Measurements from ENCODE around the gene LYZ.

Gene LYZ

DNA sequence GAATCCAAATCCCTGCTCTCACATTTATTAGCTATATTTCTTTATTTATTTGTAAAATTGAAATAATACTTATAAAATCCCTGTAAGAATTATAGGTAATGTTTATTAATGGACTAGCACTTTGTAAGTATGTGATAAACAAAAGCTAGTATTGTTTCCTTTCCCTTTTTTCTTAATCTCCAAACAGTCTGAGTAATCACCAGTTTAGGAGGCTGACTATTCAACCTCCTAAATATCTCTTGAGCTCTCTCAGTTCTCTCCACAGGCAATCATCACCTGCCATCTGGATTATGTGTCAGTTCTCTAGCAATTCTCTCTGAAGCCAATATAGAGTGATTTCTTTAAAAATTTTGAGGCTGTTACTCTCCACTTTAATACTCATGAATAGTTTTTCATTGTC, 9.2 kb upstream of the LYZ start:
- no peak for DNase-seq (ENCODE audit: low read depth, low spot score)

DNA sequence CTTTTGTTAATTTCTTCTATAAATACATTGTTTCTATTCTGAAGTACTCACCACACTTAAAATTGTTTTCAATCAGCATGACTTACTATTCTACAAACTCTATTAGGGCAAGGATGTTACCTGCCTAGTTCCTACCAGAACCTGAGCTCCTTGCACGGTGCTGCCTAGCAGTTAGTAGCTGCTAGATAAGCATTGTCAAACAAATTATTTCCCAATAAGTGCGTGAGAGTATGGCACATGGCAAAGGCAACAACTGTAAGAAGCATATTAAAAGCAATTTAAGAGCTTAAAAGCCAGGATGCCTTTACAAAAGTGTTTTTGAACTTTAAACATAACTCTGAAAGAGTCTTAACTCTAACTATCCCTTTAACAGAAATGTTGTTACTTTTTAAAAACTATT, 8.2 kb upstream of the LYZ start:
- DNase-seq (ENCODE audit: low read depth, low spot score) = no peak

DNA sequence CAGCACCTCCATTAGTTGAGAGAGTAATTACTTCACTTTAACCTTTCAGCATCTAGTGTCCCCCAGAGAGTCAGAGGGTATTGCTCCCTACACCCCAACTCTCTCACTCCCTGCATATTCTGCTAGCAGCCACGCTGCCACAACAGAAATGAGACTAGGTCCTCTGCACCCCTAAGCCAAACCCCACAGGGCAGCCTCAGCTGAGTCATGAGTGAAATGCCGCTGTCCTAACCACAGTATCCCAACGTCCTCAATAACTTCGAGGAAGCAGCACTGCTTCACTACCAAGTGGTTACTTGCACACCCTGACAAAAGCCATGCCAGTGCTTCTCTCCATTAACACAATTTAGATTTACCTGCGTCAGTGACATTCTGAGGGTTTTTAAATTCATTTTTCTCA, 6.9 kb upstream of the LYZ start:
- DNase-seq (ENCODE audit: low read depth, low spot score) = no peak

DNA sequence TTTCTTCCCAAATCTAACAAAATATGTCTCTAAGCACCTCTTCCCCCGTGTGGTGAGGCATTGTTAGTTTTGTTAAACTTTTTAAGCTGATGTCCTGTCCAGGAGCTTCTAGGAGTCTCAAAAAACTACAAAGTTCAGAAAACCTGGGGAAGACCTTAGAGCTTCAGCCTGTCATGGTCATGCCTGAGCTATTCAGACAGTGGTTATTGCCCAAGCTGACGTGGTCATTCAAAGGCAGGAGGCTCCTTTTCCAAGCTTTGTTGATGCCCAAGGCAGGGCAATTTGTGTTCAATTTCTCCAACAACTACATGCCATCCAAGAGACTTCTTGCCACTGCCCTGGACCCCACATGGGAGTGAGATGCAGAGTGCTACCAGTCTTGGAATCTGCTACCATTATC, 5.8 kb upstream of the LYZ start:
- DNase-seq (ENCODE audit: low read depth, low spot score) = no peak

DNA sequence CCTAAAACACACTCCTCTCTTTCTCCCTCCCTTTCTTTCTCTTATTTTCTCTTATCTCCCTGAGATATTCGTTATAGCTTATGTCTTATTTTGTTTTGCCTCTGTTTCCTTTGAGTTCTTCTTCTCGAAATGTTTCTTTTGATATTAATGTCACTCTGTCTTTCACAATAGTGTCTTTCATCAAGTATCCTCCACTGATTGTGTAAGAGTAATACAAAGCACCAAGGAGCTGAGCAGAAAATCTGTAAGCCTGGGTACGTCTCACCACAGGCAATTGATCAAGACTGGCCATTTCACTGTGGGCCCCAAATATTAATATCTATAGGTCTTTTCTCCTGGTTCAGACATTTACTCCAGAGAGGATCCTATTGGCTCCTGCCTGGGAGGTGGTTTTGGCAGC, 4.8 kb upstream of the LYZ start:
- DNase-seq (ENCODE audit: low read depth, low spot score) = no peak

DNA sequence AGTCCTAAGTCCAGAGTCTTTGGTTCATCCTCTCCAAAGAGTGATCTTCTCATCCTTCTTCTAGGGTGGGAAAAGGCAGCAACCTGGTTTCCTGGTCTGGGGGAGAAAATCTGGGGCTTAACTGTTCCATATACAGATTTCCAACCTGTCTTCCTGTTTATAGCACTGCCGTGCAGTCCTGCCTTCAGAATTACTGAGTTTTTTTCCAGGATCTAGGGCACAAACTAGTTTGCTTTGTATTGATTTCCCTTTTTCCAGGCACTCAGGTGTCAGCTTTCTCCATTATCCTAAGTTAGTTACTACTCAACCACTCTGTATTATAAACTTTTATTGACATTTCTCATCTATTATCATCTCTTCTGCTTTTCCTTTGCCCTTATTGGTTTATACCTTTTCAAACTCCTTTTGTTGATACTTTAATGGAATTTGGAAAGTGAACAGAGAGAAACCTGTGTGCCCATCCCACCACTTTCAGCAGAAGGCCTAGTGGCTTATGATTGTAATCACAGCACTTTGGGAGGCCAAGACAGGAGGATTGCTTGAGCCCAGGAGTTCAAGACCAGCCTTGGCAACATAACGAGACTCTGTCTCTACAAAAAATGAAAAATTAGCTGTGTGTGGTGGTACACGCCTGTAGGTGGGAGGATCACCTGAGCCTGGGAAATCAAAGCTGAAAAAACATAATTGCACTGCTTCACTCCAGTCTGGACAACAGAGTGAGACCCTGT, 4.1 kb upstream of the LYZ start:
- DNase-seq (ENCODE audit: low read depth, low spot score) = no peak

DNA sequence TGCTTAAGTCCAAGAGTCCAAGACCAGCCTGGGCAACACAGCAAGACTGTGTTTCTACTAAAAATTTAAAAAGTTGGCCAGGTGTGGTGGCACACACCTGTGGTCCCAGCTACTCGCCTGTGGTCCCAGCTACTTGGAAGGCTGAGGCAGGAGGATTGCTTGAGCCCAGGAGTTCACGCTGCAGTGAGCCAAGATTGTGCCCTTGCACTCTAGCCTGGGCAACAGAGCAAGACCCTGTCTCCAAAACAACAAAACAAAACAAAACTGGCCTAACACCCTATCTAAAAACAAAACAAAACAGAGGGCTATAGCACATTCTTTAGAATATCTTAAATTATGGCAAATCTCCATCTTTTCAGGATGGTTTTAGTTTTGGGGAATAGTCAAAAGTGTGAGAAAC, 3.1 kb upstream of the LYZ start:
- DNase-seq (ENCODE audit: low read depth, low spot score) = no peak

DNA sequence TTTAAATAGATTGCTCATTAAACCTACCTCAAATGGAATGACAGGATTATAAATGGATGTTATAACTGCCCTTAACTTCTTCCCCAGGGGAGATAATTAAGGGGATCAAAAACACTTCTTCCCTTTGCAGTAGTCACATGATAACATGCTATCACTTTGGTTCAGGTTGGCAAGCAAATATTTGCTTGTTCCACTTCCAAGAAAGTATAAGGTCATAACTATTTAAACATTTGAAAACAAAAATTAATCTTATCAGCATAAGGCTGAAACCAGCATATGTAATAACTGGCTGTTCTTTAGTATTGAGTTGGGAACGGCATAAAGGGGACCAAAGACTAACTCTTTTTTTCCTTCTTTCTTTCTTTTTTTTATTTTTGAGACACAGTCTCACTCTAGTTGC, 2.4 kb upstream of the LYZ start:
- no peak for DNase-seq (ENCODE audit: low read depth, low spot score)

DNA sequence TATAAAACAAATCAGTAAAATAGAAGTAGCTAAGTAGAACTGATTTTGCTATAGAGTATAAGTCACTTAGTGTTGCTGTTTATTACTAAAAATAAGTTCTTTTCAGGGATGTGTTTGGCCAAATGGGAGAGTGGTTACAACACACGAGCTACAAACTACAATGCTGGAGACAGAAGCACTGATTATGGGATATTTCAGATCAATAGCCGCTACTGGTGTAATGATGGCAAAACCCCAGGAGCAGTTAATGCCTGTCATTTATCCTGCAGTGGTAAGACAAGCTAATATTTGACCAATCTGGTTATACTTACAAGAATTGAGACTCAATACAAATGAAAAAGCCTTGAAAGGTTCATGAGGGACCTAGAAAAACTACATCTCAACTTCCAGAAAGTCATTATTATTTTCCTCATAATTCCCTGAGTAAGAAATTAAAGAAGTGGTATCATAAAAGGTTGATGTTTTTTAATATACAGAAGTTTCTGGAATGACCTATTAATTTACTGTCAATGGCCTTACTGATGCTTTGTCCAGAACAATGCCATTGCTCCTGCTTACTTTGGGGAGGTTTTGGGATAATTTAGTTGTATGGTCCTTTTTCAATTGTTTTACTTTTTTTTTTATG, 1.9 kb downstream of the LYZ start:
- DNase-seq (ENCODE audit: low read depth, low spot score) = no peak

DNA sequence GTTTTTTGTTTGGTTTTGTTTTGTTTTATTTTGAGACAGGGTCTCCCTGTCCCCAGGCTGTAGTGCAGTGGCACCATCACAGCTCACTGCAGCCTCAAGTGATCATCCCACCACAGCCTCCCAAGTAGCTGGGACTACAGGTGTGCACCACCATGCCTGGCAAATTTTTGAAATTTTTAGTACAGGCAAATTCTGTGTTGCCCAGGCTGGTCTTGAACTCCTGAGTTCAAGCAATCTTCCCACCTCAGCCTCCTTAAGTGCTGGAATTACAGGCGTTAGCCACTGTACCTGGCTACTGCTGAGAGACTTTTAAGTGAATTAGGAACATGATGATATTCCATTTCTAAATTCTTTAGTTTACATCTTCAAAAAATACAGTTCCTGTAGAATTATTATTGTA, 2.6 kb downstream of the LYZ start:
- DNase-seq (ENCODE audit: low read depth, low spot score) = no peak

DNA sequence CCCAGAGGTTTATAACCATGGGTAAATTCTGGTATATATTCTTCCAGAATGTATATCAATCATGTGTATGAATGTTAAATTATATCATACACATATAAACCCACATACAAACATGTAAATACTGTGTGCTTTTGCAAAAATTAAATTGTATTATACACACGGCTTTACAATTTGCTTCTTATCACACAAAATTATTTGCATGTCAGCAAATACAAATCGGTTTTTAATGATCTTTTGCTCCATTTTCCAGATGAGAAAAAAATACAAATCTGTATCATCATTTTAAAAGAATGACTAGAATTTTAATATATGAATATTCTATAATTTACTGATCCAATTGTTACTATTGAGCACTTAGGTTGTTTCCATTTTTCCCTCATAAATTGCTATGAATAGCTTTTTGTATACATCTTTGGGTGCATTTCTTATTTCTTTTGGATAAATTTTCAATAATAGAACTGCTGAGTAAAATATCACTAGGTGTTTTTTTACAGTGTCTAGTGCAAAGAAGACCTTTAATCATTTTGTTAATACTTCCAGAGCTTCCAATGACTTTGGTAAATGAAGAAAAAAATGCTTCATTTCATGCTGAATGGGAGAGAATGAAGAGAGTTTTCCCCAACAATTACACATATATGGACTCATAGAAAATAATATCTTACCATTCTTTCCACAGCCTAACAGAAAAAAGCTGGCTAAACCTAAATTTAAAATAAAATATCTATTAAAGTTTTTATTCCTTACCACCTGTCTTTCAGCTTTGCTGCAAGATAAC, 3.5 kb downstream of the LYZ start:
- no peak for DNase-seq (ENCODE audit: low read depth, low spot score)

DNA sequence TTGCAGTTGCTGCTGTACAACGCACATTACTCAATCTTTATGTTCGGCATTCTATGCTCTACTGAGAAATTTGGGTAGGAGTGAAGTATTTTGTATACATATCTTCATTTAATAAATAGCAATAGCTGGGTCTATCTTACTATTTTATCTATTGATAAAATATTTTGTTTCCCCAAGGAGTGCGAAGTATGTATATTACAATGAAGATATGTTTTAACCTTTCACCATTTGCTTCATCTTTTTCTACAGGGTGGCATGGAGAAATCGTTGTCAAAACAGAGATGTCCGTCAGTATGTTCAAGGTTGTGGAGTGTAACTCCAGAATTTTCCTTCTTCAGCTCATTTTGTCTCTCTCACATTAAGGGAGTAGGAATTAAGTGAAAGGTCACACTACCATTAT, 4.7 kb downstream of the LYZ start:
- no peak for DNase-seq (ENCODE audit: low read depth, low spot score)

DNA sequence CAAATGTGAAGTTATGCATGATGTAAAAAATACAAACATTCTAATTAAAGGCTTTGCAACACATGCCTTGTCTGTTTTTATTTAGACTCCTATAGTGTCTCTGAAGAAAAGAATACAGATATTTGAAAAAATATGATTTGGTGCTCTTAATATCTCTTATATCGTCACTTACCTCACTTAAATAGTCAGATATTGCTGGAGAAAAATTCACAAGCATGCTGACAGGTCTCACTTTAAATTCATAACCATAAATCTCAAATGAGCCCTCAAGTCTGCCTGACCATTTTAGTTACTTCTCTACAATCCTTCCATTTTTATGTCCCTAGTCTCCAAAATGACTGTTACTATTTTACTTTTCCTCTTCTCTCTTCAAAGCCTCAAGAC, 6.0 kb downstream of the LYZ start:
- no peak for DNase-seq (ENCODE audit: low read depth, low spot score)

DNA sequence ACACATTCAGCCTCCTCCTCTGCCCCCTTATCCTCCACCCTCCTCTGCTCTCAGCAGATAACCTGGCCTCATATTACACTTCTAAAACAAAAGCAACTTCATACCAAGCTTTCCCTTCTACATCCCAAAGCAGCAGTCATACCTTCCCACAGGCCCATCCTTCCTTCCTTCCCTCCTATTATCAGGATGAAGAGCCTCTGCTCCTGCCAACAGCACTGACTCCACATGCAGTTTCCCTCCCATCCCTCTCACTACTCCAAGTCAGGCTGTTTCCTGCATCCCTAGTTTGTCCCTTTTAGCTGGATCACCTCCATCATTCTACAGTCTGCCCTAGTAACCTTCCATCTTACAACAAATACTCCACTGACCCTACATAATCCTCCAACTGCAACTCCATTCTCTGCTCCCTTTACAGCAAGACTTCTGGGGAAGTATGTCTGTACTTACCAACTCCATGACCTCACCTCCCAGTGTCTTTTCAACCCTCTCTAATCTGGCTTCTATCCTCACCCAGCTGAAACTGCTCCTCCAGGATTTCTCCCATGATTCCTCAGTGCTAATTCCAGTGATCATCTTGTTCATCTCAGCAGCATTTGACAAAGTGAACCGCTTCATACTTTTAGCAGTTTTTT, 6.5 kb downstream of the LYZ start:
- DNase-seq (ENCODE audit: low read depth, low spot score) = no peak

DNA sequence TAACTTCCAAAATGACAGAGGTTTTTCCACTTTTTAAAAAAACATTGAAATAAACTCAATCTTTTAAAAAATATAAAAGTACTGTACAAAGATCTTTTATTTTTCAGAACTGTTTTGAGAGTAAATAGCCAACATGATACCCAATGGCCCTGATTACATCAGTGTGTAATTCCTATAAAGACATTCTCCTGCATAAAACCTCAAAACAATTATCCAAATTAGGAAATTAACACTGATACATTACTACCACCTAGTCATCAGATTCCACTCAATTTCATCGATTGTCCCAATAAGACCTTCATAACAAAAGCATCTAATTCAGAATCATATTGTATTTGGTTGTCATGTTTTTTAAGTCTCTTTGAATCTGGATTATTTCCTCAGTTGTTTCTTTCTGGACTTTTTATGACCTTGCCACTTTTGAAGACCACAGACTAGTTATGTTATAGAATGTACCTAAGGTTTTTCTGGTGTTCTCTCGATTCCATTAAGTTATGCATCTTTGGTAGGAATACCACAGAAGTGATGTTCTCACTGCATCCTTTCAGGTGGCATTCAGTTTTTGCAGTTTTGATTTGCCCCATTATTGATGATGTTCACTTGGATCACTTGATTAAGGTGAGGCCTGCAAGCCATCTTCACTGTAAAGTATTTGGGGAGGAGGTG, 7.3 kb downstream of the LYZ start:
- no peak for DNase-seq (ENCODE audit: low read depth, low spot score)

DNA sequence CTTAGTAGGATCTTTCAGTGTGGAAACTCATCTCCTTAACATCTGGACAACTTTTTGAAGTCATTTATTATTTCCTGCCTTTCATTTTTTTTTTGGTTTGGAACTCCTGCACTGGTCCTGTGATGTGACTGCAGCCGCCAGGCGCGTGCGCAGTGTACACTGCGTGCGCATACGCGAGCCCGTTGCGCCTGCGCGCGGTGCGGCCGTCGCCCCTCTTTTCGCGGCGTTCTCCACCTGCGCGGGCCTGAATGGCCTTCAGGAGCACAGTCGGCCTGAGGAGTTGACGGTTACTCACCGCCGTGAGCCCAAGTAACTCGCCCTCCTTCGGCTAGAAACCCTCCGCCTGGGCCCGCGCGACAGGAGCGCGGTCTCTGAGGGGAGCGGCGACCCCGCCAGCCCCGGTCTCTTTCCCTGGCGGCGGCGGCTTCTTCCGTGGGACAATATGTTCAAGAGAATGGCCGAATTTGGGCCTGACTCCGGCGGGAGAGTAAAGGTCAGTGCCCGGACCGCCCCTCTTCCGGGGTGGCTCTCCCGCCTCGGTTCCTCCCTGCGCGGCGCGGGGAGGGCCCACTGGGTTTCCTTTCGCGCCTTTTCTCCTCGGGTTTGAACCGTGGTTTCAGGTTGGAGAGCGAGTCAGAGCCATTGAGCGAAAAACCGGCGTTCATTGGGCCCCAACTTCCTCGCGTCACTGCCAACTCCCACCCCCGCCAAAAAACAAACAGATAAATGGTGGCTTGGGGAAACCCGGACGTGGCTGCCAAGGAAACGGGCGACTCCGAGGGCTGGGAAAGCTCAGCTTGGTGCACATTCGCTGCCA, 11.6 kb downstream of the LYZ start, which contains the start of gene YEATS4:
YEATS4 (plus strand) TSS at position 213 of the 817 bp plus-strand sequence; CDS start at position 443, 230 bp downstream.
- DNase-seq (ENCODE audit: low read depth, low spot score) = peak; percentile 65

DNA sequence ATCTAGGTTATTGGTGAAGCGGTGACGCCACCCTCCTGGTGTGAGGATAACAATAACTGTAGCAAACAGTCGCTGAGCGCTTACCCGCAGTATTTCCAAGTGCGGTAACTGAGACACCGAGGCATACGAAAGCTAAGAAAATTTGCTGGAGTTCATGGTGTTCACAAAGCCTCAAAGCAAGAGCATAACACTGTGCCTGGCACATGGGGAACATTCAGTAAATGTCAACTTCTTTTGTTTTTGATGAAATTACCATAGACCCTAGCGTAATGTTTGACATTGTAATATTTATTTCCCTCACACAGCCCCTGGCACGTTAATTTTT, 12.1 kb downstream of the LYZ start:
- DNase-seq (ENCODE audit: low read depth, low spot score) = no peak

DNA sequence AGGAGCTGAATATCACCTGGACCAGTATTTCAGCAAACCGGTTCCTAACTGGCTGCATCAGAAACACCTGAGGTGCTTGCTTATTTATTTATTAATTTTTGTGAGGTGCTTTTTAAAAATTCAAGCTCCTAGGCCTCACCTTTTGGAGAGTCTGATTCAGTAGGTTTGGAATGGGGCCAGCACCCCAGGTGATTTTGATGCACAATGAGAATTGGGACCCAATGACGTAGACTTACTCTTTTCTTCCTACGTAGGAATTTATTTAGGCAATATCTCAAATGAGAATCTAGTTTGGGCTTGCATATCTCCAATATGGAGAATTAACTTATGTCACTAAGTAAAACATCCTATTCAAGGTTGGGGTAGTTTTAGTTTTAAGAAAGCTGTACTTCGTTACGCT, 18.6 kb downstream of the LYZ start:
- no peak for DNase-seq (ENCODE audit: low read depth, low spot score)

DNA sequence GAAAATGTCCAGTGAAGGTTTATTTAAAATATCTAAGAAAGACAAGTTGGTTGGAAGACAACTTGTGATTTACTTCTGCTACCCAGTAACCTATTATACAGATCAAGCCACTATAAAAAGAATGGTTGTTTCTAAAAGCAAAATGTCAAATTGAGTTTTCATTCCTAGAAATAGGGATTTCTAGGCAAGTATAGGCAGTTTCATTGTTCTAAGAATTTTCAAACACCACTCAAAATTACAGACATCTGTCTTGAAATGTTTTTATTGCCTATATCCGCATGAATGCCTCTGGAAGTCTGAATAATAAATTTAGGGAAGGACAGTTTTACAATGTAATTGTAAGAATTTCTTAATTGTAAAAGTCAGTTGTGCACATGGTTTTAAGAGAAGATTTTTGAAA, 20.0 kb downstream of the LYZ start:
- no peak for DNase-seq (ENCODE audit: low read depth, low spot score)

DNA sequence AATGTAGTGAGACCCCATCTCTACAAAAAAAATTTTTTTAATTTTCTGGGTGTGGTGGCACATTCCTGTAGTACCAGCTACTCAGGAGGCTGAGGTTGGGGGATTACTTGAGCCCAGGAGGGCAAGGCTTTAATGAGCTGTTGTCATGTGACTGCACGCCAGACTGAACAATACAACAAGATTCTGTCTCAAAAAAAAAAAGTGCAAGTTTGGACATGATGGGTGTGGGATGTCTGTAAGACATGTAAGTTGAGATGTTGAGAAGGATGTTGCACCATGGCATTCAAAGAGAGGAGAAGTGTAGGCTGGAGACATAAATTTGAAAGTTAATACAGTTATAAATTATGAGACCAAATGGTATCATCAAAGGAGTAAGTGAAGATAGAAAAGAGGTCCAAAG, 34.9 kb downstream of the LYZ start:
- no peak for DNase-seq (ENCODE audit: low read depth, low spot score)

DNA sequence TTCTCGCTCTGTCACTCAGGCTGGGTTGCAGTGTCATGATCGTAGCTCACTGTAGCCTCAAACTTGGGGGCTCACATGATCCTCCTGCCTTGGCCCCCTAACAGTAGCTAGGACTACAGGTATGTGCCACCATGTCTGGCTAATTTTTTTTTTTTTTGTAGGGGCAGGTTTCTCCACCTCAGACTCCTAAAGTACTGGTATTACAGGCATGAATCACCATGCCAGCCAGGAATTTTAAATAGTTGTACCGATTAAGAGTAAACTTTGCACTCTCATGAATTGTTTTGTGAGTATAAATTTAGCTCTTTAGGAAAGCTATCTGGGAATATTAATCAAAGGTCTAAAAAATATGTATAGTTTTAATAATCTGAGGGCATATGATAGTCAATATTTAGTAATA, 36.9 kb downstream of the LYZ start:
- DNase-seq (ENCODE audit: low read depth, low spot score) = no peak

Measured in activated CD4-positive, CD25-positive, alpha-beta regulatory T cell treated with anti-CD3 and anti-CD28 coated beads, Interleukin-2, amount 50 U/mL, for 16 hours (primary cell).